Measurements from ENCODE around the gene SIGLEC15.
"Not testable (repeated sequence)": the region's sequence is repeated elsewhere in the genome, so short reads cannot be mapped to it uniquely, and the experiment has no call there.

The SIGLEC15 gene

DNA sequence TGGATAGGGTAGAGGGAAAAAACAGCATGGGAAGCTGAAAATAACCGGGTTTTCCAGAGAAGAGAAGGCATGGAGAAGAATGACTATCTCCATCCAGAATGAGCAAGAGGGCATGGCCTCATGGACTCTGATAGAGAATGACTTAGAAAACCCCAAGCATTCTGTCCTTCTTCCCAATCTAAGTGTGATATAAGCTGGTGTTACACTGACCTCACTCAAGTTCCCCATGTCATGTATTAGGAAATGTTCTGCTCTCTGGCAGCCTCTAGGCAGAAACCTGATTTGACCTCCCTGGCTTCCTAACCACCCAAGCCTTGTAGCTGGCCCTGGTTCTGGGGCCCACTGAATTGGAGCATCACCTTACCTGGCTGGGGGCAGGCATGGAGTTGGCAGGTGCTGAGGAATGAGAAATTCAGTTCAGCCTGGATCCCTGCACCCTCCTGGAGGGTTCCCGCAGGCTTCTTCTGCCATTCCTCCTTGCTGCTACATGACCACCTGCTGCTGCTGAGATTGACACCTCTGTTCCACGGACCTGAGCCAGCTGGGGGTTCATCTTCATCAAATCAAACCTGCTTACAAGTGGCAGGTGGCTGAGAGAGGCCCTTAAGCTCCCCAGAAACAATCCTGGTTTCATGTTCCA lies 5.2 kb upstream of the SIGLEC15 start:
- no peak for DNase-seq (ENCODE audit: low read depth)

DNA sequence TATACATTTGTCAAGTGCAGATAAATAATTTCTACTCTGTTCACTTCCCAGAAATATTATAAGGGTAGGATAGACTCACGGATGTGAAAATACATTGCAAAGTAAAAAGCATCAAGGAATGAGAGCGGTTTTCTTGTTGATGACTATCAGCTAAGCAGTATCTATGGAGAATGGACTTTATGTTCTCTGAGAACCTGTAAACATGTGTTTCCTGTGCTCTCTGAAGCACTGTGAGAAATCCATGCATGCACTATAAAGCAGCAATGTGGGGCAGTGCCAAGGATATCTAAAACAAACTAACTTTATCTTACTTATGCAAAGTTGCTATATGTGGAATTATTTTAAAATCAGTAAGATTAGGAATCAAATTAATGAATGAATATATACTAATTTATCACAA lies 4.4 kb upstream of the SIGLEC15 start:
- DNase-seq (ENCODE audit: low read depth), result no peak

DNA sequence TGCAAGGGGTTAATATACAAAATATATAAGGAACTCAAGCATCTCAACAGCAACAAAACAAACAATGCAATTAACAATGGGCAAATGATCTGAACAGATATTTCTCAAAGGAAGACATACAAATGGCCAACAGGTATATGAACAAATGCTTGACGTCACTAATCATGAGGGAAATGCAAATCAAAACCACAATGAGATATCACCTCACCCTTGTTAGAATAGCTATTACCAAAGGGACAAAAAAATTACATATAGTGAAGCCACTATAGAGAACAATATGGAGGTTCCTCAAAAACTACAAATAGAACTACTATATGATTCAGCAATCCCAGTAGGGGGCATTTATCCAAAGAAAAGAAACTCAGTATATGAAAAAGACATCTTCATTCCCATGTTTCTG lies 3.8 kb upstream of the SIGLEC15 start:
- DNase-seq (ENCODE audit: low read depth), result no peak

DNA sequence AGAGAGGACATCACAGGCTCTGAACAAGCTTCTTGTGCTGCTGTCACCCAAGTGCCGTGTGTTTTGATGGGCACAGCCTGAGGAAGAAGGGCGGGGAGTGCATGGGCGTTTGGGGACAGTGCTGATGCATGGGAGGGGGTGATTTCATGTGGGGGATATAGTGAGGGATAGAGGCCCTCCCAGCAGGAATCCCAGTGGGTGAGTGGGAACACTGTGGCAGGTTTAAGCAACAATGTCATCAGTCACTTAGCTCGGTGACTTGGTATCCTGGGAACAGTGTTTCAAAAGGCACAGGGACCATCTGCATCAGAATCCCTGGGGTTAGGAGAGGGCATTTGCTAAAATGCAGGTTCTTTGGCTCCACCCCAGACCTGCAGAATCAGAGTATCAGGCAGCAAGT lies 609 bp downstream of the SIGLEC15 start:
- DNase-seq (ENCODE audit: low read depth), result no peak

DNA sequence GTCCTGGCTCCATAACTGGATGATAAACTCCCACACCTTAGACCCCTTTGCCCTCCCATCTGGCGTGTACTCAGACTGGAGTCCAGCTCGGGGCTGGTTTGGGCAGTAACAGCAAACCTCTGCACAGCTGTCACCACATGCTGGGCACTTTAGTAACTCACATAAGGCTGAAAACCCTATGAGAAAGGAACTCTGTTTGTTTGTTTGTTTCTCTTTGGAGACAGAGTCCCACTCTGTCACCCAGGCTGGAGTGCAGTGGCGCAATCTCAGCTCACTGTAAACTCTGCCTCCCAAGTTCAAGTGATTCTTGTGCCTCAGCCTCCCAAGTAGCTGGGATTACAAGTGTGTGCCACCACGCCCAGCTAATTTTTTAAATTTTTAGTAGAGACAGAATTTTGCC lies 1.2 kb downstream of the SIGLEC15 start:
- DNase-seq (ENCODE audit: low read depth), result not testable (repeated sequence)

DNA sequence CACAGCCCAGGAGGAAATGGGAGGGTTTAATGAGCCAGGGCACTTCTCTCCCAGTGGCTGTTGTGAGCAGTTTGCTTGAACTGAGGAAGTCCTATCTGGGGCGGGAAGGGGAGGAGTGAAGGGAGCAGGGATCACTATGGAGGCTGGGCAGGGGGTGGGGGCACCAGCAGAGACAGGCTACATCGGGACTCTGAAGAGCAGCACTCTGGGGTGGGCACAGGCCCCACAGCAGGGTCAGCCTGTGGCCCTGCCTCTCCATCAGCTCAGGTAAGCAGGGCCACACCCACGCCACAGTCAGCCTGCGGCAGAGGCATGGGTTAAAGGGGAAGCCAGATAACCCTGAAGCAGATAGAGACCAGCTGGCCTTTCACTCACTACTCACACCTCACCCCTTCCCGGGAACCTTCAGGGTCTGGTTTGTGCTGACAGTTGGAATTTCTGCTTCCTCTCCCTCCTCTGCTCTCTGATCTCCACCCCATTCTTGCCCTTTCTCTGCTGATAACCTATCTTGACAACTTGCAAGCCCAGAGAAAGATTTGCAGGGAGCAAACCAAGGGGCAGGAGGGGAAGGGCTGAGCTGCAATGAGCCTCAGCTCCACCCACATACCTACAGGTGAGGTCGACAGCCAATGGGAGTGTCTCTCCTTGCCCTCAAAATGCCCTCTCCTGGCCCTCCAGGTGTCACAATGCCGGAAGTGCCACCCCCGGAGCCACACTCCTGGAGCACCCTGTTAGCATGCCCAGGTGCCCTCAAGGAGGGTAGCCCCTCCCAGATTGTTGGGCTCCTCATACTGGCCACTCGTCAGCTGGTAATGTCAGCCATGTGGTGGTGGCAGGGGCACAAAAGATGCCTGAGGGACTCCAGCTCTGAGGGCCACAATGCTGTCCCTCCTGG lies 3.7 kb downstream of the SIGLEC15 start:
- DNase-seq (ENCODE audit: low read depth), result peak; percentile 76

DNA sequence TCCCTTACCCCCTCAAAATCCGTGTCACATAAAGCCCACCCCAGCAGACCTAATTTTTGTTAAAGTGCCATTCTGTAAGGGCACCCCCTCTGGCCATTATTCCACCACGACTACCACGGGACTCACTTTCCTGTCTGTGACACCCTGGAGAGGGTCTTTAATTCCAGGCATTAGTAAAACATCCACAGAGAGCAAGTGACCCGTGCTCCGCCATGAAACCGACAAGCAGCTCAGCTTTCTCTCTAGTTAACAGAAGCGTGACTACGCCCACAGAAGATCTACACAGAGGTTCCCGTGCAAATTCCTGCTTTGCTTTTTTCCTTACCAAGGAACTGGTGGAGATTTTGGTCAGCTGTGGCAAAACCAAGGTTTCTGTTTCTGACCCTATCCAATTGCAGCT lies 4.4 kb downstream of the SIGLEC15 start:
- DNase-seq (ENCODE audit: low read depth), result no peak

DNA sequence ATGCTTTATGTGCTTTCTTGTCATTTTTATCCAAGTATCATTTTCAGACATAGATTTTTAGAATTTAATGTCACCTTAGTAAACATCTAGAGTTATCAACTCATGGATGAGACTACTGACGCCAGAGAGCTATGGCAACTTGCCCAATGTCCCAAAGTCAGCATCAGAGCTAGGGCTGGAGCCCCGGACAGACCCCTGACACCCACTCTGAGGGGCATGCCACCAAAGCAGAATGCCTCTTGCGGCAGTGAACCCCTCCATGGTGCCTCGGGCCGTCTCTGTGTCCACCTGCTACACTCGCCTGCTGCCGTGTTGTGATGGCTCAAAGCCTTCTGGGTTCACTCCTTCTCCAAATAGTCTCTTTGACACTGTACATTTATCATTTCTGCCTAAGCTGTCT lies 5.4 kb downstream of the SIGLEC15 start:
- no peak for DNase-seq (ENCODE audit: low read depth)

DNA sequence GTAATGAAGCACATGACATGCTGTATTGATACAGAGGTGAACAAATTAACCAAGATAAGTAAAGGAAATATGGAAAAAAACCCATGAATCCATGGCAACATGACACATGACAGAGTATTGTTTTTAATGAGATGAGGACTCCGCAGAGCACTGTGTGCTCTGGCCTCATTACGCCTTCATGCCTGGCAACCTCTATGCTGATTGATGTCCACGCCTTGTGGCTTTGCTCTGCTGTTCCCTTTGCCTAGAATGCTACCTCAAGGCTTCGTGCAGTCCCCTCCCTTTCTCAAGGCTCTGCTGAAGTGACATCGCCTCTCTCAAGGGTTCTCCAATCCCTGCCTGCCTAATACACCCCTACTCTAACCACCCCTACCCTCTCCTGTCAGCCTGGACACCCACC lies 8.4 kb downstream of the SIGLEC15 start:
- DNase-seq (ENCODE audit: low read depth), result no peak

DNA sequence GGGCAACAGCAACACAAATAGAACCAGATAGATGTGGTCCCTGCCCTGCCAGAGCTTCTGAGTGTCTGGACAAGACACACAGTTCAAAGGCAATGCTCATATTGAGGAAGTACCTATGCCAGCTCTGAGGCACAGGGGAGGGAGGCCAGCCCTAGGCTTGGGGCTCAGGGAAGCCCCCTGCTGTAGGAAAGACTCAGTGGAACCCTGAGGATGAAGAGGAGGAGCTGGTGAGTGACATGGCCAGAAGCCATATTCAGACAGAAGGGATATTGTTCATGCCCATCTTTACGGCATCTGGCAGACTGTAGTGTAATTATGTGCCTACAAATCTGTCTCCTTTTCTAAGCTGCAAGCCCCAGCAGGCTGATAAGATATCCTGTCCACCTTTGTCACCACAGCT lies 8.8 kb downstream of the SIGLEC15 start:
- DNase-seq (ENCODE audit: low read depth), result no peak

DNA sequence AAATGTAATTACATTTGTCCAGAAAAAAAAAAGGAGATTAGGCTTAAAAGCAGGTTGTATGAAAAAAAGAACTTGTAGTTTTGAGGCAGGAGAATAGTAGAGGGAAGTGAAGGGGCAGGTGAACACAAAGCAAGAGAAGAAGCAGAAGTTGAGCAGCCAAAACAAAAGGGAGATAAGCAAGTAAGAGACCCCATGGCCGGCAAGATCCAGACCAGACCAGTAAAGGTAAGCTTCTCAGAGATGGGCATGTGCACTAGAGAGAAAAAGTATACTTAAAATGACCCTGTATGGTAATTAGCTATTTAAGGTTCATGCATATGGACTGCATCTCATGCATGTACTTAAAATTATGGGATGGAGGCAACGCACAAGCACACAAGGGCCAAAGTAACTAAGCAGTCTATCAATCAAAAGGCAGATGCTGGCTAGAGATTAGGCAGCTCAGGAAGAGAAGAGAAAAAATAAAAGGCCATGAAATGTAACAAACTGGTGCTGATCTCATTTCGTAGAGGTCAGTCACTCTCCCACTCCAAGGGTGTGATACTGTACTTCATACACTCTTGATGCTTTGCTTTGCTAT lies 9.7 kb downstream of the SIGLEC15 start:
- DNase-seq (ENCODE audit: low read depth), result no peak

DNA sequence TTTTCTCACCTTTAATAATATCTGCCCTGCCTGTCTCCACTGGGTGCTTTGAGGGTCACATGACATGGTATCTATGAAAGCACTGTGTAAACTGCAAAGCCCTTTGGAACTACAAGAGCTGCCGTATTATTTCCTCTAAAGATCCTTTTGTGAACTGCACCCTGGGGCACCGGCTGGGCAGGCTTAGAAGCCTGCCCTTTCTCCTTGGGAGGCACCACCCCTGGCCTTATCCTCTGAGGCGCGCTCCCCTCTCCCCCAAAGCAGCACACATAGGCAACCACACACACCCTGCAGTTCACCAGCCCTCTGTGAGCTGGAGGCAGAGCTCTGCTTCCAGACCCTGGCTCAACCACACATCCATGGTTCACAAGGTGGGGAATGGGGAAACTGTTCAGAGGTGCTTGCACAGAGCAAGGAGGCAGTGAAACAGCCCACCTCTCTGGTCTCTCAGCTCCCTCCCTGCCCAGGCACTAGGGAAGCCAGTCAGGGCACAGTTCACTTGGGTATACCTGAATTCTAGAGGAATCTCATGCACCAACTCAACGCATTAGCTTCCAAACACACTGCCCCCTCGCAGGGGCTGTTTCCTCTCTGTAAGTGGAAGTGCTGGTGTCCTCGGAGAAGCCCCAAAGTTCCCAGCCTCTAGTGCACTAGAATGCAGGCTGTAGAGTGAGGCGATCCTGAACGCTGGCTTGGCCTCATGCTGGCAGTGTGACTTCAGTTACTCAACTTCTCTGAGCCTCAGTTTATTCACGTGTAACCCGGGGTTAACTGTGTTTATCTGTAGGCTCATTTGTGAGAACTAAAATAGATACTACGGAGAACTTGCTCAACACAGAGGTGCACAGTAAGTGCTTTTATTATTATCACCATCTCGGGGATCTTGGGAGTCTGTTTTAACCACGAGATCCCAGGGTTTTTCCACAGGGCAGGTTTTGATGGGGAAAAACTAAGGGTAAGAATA lies 11.0 kb downstream of the SIGLEC15 start:
- DNase-seq (ENCODE audit: low read depth), result no peak

DNA sequence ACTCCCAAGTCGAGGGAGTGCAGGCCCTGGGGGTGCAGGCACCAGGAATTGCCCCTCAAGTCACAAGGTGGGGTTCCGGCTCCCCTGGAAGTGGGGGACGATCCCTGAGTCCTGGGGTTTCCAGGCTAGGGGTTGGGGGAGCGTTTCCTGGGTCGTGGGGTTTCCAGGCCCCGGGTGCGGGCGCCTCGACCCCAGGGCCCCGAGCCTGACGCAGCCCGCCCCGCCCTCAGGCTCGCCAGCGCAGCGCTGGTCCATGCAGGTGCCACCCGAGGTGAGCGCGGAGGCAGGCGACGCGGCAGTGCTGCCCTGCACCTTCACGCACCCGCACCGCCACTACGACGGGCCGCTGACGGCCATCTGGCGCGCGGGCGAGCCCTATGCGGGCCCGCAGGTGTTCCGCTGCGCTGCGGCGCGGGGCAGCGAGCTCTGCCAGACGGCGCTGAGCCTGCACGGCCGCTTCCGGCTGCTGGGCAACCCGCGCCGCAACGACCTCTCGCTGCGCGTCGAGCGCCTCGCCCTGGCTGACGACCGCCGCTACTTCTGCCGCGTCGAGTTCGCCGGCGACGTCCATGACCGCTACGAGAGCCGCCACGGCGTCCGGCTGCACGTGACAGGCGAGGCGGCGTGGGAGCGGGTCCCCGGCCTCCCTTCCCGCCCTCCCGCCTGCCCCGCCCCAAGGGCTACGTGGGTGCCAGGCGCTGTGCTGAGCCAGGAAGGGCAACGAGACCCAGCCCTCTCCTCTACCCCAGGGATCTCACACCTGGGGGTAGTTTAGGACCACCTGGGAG lies 12.0 kb downstream of the SIGLEC15 start:
- no peak for DNase-seq (ENCODE audit: low read depth)

DNA sequence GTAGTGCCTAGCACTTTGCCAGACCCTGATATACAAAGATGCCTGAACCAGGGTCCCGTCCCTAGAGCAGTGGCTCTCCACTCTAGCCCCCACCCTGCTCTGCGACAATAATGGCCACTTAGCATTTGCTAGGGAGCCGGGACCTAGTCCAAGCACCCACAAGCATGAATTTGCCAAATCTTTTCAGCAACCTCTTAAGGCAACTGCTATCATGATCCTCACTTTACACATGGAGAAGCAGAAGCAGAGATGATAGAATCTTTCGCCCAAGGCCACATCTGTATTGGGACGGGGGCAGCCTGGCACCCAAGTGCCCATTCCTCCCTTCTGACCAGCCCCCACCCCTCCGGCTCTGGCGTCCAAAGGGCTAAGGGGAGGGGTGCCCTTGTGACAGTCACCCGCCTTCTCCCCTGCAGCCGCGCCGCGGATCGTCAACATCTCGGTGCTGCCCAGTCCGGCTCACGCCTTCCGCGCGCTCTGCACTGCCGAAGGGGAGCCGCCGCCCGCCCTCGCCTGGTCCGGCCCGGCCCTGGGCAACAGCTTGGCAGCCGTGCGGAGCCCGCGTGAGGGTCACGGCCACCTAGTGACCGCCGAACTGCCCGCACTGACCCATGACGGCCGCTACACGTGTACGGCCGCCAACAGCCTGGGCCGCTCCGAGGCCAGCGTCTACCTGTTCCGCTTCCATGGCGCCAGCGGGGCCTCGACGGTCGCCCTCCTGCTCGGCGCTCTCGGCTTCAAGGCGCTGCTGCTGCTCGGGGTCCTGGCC lies 13.0 kb downstream of the SIGLEC15 start:
- no peak for DNase-seq (ENCODE audit: low read depth)

DNA sequence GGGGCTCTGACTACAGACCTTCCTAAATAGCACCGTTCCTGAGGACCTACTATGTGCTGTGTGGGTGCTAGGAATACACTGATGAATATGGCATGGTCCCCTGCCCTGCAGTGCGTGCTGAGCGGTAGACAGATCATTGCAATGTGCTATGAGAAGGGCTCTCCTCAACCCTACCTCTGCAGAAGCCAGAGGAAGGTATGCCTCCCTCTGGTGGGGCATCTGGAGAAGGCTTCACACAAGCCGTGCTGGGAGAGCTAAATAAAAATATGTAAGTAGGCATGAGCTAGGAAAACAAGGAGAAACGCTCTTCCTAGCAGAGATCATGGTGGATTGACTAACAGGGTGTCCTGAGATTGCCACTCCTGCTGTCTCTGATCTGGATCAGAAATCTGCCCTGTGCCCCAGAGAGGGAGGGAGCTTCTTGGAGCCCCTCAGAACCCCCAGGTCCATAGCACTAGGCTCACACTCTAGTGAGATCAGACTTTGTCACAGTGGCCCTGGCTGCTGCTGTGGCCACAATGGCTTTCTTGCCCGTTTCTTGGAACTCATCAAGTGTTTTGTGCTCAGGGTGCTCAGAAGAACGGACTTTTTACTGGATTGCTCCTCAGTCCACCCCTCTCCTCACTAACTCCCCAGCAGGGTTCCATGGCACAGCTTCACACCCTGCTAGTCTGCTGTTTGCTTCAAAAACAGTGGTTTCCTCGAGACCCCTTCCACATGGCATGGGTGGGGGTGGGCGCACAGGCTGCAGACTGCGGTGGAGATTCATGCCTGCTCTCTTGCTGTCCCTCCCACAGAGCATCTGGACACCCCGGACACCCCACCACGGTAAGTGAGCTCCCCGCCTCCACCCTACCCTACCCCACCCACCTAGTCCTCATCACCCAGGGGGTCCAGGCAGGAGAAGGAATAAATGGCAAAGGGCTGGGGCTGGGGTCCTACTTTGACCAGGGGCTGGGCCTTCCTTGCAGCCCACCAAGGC lies 14.2 kb downstream of the SIGLEC15 start:
- no peak for DNase-seq (ENCODE audit: low read depth)

DNA sequence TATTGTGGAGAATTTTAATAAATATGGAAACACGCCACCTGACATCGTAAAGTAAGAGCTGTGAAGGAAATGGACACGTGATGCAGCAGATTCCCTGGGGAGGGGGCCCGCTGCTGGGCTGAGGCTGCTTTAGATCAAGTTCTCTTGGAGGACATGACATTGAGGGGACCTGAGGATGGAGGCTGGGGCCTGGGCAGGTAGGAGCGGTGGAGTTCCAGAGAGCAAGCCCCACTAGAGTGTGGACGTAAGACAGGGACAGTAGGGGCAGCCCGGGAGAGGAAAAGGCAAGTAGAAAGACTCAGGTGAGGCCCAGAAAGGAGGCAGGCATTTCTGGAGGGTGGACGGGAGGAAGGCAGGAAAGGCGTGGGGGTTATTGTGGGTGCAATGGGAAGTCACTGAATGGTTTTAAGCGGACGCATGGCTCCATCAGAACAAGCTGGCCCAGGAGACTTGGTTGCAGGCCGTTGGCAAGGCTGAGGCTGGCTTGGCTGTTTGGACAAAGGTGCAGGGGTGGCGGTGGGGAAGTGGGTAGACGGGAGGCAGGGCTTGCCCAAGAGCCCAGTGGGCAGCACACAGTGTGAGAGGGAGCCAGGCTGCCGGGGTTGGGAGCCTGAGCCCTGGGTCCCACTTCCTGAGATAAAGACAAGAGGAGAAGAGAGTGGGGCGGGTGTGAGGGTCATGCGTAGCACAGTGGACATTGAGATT lies 15.7 kb downstream of the SIGLEC15 start:
- DNase-seq (ENCODE audit: low read depth), result no peak

DNA sequence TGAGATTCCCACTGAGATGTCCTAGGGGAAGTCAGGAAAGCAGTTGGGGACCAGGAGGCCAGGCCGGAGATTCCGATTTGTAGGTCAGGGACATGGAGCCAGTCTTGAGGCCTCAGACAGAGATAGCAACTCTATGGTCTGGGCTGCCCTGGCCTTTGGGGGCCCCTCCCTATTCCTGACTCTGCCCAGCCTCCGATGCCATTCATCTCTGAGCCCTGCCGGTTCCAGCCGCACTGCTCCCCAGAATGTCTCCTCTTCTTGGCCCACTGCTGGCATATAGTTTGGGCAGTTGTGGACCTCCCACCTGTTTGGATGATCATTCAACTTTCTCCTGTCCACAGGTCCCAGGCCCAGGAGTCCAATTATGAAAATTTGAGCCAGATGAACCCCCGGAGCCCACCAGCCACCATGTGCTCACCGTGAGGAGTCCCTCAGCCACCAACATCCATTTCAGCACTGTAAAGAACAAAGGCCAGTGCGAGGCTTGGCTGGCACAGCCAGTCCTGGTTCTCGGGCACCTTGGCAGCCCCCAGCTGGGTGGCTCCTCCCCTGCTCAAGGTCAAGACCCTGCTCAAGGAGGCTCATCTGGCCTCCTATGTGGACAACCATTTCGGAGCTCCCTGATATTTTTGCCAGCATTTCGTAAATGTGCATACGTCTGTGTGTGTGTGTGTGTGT lies 16.4 kb downstream of the SIGLEC15 start:
- DNase-seq (ENCODE audit: low read depth), result no peak

DNA sequence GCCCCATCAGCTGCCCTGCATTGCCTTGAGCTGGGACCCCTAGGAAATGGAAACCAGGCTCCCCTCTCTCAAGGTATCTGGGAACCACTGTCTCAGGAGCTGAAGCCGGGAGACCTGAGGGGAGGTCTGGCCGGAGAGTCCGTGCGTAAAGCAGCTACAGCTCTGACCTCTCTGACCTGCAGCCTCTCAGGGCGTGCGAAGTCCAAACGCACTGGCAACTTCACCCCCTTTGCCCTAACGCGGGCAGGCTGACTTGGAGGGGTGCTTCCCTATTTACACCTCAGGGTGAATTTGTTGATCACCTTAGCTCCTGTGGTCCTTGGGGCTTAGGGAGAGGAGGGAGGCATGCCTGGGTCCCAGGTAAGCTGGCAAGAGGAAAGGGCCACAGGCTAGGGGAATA lies 17.5 kb downstream of the SIGLEC15 start:
- no peak for DNase-seq (ENCODE audit: low read depth)

All from CMK (cell line).